Skin of body (tissue), 2 donors: ENCODE measurements around the gene OASL. TPM values are rescaled to one million over a fixed set of nuclear protein-coding genes. Genes with fewer than 3 reads are reported as not detected.

Experiments used
- DNase-seq: peaks from one replicate; lab custom pipeline; 2025; lab: John Stamatoyannopoulos, UW
- total RNA-seq: library from RNA; depleted of rRNA; stranded (reverse); fragments of >200 nt; gene quantifications from one replicate; pipeline ENCODE4 v1.2.3, GENCODE V29; 2014

The OASL gene
- total RNA-seq, 1 donor from 2014 or later = 0.30 TPM

GRCh38 chr12:121015825-121016766 is 22.9 kb downstream of the OASL start, which contains the start of gene C12orf43:
Gene C12orf43 (minus strand): TSS chr12:121016487. CDS start chr12:121016474, 13 bp downstream.
- DNase-seq = peak; percentile 84

DNA sequence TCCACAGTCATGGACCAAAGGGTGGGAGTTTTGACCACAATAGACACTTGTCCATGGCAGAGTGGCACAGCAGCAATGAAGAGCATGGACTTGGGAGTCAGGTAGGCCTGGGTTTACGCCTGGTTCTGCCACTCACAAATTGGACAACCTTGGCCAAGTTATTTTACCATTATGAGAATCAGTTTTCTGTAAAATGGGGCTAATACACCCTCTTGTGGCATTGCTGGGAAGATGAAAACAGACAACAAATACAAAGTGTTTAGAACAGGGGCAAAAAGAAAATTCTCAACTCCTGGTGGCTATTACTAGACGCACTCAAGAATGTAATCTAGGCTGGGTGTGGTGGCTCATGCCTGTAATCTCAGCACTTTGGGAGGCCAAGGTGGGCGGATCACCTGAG is 25.3 kb downstream of the OASL start:
- no peak for DNase-seq

DNA sequence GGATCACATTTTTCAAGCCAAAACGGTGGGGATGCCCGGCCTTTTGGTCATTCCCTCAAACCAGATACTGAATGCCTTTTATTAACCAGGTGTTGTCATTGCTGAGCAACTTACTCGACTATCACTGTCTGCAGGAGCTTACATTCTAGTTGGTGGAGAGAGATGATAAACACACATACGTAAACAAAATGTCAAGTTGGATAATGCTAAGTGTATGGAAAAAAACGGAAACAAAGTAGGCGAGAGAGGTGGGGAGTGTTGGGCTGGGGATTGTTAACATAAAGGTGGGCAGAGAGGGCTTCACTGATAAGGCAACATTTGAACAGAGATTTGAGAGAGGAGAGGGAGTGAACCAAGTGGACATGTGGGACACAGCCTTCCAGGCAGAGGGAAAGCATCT is 27.2 kb downstream of the OASL start:
- DNase-seq = no peak

DNA sequence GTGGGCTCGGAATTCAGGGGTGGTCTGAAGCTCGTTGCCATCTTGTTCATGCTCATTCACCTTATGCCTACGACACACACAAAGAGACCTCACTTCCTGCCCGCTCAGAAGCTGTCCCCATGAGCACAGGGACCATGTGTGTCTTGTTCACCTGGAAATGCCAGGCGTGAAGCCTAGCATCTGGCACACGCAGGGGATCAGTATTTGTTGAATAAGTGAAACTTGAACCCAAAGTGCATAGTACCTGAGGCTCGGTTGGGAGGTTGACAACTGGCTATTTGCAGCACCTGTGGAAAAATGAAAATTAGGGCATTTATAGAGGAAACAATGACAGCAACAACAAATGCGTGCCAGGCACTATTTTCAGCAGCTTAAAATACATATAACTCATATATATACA is 28.2 kb downstream of the OASL start:
- no peak for DNase-seq

- no peak for DNase-seq
These were observed 29.3 kb downstream of the OASL start for GRCh38 chr12:121009741-121010140.

- no peak for DNase-seq
These were observed 30.5 kb downstream of the OASL start for GRCh38 chr12:121008347-121009098.

DNA sequence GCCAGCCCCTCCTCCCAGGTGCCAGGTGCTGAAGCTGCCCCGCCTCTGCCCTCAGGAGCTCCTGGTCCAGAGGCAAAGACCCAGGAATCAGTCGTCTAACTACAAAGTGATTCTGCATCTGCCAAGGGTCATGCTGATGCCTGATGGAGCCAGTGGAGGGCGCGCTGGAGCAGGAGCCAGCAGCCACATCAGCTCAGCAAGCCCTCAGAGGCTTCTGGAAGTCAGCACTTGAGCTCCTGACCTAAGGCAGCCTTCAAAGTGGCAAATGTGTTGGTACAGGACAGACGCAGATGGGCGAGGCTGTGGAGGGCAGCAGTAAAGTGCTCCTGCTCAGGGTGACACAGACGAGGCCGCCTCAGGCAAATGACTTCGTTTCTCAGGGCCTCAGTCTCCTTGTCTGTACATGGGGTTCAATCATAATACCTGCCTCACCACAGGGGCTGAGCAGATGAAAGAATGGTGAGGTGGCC is 33.7 kb downstream of the OASL start:
- DNase-seq = no peak

- DNase-seq = no peak
These were observed 34.7 kb downstream of the OASL start for GRCh38 chr12:121004253-121004815.

DNA sequence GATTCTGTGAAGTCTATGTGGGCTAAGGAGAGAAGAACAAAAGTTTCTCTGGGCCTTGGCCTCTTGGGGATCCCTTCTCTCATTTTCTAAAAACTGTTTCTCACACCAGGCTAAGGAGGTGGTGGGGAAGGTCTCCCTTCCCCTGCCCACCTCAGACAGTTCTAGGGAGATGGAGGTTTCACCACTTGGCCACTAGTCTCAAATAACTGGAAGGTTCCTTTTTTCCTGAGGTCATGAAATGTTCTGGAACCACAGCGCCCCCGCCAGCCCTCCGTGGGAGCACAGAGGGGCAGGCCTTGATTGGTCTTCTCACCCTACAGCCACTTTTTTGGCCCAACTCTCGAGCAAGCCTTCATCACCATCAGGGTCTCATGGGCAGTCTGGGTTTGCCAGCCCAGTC is 35.4 kb downstream of the OASL start:
- no peak for DNase-seq

- no peak for DNase-seq
These were observed 37.1 kb downstream of the OASL start for GRCh38 chr12:121001841-121002483.

DNA sequence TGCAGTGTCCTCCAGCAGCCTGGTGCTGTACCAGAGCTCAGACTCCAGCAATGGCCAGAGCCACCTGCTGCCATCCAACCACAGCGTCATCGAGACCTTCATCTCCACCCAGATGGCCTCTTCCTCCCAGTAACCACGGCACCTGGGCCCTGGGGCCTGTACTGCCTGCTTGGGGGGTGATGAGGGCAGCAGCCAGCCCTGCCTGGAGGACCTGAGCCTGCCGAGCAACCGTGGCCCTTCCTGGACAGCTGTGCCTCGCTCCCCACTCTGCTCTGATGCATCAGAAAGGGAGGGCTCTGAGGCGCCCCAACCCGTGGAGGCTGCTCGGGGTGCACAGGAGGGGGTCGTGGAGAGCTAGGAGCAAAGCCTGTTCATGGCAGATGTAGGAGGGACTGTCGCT is 38.0 kb downstream of the OASL start:
- no peak for DNase-seq

DNA sequence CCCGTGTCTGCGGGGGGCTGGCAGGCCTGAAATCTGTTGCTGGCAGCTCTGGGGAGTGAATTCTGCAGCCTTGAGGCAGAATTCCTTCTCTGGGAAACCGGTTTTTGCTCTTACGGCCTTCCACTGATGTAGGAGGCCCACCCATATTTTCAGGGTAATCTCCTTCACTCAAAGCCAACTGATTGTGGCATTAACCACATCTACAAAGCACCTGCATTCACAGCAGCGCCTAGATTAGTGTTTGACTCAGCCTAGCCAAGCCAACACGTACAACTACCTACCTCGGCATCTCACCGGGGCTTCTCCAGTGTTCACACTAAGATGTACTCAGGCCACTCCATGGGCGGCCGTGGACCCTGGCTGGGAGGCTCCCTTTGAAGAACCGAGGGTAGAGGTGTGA is 38.5 kb downstream of the OASL start:
- no peak for DNase-seq

DNA sequence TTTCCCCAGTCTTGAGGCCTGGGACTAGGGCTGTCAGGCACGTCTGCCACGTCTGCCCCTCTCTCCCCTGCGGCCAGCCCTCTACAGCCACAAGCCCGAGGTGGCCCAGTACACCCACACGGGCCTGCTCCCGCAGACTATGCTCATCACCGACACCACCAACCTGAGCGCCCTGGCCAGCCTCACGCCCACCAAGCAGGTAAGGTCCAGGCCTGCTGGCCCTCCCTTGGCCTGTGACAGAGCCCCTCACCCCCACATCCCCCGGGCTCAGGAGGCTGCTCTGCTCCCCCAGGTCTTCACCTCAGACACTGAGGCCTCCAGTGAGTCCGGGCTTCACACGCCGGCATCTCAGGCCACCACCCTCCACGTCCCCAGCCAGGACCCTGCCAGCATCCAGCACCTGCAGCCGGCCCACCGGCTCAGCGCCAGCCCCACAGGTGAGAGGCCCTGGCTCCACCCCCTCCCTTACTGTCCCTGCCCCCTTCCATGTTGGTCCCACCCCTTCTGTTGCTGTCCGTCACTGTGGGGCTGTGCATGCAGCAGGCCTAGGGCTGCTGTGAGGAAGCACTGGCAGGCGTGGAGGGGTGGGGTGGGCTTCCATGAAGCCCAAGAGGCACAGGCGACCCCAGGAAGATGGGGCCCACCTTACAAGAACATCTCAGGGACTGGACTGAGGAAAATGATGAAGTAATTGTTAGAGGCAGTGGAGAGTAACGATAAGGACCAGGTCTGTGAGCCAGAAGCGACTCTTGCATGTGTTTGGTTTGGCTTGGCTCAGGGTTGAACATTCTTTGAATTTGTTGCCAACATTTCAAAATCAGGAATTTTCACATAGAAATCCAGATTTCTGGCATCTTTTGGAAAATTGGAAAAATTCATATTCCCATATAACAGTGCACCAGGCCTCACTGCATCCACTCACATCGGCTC is 39.6 kb downstream of the OASL start:
- DNase-seq = no peak

DNA sequence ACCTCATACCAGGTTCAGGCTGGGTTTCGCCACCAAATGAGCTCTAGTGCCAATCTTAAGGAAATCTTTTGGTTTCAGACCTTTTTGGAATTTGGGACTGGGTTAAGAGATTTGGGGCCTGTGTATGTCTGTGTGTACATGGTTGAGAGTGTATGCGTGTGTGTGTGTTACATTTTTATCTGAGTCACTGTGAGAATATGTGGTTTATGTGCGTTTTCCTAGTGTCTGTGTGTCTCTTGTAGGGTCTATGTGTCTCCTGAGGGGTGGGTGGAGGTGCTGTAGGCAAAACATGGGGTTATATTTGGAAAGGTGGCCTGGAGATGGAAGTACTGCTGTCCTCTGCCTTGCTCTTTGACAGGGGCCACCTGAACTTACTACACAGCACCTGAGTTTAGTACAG is 40.6 kb downstream of the OASL start:
- DNase-seq = no peak

DNA sequence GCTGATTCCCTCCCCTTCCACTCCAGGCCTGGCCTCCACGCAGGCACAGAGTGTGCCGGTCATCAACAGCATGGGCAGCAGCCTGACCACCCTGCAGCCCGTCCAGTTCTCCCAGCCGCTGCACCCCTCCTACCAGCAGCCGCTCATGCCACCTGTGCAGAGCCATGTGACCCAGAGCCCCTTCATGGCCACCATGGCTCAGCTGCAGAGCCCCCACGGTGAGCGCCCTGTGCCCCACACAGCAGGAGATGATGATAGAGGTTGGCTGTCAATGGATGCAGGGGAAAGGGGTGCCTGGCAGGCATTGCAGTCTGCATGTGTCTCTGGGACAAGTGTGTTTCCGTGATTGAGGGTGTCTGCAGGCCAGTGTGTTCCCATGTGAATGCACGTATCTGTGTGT is 41.6 kb downstream of the OASL start:
- DNase-seq = no peak

- DNase-seq = no peak
These were observed 42.8 kb downstream of the OASL start for GRCh38 chr12:120996133-120996746.

- no peak for DNase-seq
These were observed 44.3 kb downstream of the OASL start for GRCh38 chr12:120994589-120995337.

DNA sequence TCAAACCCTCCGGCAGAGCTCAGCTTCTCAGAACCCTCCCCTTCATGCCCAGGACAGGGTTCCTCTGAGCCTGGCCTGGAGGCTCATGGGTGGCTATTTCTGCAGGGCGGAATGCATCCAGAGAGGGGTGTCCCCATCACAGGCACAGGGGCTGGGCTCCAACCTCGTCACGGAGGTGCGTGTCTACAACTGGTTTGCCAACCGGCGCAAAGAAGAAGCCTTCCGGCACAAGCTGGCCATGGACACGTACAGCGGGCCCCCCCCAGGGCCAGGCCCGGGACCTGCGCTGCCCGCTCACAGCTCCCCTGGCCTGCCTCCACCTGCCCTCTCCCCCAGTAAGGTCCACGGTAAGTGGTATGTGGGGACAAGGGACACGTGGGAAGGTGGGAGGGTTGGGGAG is 45.0 kb downstream of the OASL start:
- DNase-seq = no peak

GRCh38 chr12:120993496-120993895 is 45.5 kb downstream of the OASL start:
- no peak for DNase-seq
